CD1c-positive myeloid dendritic cell (primary cell): ENCODE measurements around the gene TEX35.

Experiments
- DNase-seq: peaks from one replicate; pipeline ENCODE4 v3.0.0-alpha.2; 2016; ENCODE audit errors: extremely low spot score

TEX35 gene

DNA sequence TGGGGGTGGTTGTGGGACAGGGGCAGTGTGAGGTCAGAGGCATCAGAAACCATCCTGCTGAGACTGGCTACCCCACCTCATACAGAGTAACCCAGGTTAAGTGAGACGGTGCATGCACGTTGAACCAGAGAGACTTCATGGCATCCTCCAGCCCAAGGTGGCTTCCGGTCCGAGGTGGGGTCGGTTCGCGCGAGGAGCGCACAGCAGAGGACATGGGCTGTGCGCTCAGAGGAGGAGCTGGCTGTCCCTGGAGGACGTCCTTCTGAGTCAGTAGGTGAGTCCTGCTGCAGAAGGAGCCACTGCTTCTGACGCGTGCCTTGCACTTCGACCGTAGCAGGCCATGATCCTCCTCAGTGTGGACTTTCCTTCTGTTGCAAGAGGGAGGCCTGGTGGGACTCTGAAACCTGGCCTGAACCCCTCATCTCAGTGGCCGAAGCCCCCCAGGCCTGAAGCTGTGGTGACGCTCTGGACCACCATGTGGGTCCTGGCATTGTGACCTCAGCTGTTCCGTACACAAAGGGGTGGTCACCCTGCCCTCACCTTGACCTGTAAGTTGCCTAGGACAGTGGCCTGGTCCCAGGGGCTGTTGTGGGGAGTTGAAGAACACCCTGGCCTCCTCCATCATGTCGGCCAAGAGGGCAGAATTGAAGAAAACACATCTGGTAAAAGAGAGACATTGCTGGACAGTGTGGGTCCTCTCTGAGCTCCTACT is at the start of gene TEX35:
TSS of gene TEX35 (plus strand) at position 544 of the 712 bp plus-strand sequence. CDS start at position 624, 80 bp downstream.
- DNase-seq = no peak

DNA sequence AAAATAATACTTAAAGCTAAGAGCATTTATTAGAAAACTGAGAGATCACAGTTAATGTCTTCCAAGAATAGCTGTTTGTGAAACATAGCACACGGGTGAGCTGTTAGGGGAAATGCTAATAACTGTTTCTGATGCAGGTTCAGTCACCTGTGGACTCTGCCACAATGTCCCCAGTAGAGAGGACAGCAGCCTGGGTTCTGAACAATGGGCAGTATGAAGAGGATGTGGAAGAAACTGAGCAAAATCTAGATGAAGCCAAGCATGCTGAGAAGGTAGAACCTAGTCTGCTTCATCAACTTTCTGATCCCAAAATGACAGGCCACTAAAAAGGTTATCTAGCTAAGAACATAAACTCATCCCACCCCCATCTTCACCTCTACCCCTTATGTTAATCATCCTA is 48.8 kb upstream of the TEX35 start:
- DNase-seq = no peak

GRCh38 chr1:178464566-178464965 is 48.3 kb upstream of the TEX35 start:
- no peak for DNase-seq

DNA sequence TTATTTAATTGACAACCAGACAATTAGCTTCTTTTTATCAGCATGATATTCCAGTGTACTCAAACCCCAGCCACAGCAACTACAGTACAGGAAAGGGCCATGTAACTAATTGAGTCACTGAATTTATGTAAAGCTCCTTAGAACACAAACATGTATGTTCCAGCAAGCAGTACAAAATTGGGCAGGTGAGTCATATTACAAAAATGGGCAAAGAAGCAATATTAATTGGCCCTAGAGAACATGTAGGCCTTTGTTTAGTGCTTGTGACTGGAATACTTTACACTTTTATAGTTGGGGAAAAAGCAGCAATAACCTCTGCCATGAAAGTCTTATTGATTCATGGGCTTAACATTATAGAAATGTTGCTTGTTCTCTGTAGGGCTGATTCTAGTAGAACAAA is 47.9 kb upstream of the TEX35 start:
- DNase-seq = no peak

GRCh38 chr1:178467837-178468236 is 45.1 kb upstream of the TEX35 start:
- no peak for DNase-seq

- DNase-seq = no peak
Observed at GRCh38 chr1:178470411-178470960, 42.4 kb upstream of the TEX35 start.

GRCh38 chr1:178472531-178472930 is 40.4 kb upstream of the TEX35 start:
- no peak for DNase-seq

GRCh38 chr1:178477373-178477772 is 35.5 kb upstream of the TEX35 start:
- DNase-seq = no peak

DNA sequence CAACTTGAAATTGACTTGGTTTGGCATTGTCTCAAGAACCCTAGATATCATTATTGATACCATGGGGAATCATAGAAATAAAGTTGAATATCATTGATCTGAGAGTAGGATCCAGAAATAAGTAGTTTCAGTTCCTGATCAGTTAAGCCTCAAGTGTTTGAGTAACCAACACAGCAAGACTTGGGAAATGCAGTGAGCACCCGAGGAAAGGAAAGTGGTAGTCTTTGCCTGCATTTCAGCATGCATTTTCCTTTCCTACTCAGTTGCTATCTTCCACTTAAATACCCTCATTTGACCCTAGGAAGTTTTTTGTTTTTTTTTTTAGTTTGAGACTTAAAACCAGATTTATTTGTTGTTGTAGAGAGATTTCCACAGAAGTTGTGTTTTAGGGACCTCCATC is 35.1 kb upstream of the TEX35 start:
- no peak for DNase-seq

GRCh38 chr1:178483251-178483957 is 29.5 kb upstream of the TEX35 start:
- no peak for DNase-seq

- no peak for DNase-seq
Observed at GRCh38 chr1:178484698-178485225, 28.1 kb upstream of the TEX35 start.

- no peak for DNase-seq
Observed at GRCh38 chr1:178485541-178485981, 27.3 kb upstream of the TEX35 start.

- no peak for DNase-seq
Observed at GRCh38 chr1:178486100-178487069, 26.5 kb upstream of the TEX35 start.

GRCh38 chr1:178487070-178487615 is 25.8 kb upstream of the TEX35 start:
- no peak for DNase-seq

DNA sequence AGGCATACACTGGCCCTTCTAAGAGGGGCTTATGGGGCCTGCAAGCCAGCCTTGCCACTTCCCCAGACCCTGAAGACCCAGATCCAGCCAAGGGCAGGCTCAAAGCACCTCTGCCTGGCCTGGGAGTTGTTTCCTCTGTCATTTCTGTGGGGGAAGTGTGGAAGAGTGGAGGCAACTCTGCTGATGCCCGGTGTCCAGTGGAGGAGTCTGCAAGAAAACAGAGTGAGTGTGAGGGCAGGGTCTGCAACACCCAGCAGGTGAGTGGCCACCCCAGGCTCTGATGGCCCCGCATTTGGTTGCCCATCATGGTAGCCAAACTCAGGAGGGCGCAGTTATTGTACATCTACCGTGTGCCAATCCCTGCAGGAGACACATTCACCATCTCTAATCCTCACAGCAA is 24.5 kb upstream of the TEX35 start:
- DNase-seq = no peak

GRCh38 chr1:178489399-178489798 is 23.5 kb upstream of the TEX35 start:
- DNase-seq = no peak

DNA sequence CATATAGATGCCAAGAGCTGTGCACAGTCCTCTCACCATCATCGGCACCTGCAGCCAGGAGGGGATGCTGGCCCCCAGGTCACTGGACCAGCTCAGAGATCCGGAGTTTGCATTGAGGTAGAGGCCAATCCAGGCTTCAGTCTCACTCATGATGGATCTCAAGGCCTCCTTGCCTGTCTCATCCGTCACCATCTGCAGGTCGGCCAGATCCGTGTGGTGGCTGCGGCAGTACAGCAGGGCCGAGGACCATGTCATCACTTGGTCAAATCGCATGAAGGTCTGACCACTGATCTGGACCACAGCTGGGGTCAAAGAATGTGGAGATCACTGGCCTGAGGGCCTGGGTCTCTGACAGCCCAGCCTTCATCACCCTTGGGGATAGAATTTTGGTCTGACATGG is 22.8 kb upstream of the TEX35 start:
- no peak for DNase-seq

- DNase-seq = no peak
Observed at GRCh38 chr1:178490967-178491366, 21.9 kb upstream of the TEX35 start.

GRCh38 chr1:178491721-178492120 is 21.2 kb upstream of the TEX35 start:
- no peak for DNase-seq

DNA sequence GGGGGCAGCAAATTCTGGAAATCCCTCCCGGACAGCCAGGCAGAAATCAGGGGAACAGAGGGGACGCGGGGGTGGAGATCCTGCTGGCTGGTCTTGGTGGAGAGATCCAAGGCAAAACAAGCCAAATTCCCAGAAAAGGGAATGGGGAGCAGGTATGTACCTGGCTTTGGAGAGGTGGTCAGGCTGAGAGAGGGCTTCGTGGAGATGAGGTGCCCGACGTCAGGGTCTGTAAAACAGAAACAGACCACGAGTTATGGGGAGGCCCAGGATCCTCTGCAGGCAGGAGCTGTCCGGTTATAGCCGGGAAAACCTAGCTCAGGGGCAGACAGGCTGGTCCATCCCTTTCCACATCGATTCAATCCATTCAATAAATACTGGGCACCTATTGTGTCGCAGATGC is 20.6 kb upstream of the TEX35 start:
- no peak for DNase-seq

DNA sequence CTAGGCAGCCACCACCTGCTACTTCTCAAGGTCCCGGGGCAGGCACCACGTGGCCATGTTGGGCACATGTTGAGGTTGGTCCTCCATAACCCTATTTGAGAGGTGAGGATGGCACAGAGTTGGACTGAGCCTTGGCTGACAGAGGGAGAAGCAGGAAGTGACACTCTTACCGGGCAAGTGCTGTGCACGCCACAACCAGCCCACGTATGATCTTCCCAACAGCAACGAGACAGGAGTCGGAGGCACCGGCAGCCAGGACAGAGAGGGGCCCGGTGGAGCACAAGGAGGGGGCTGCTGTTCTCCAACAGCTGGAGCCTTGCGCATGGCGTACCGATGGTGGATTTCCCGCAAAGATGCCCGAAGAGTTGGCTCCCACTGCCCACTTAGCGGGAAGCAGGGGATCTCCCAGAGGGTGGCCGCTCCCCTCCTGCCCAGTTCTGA is 19.6 kb upstream of the TEX35 start:
- no peak for DNase-seq
